Activated CD4-positive, alpha-beta memory T cell treated with anti-CD3 and anti-CD28 coated beads, Interleukin-2, amount 10 ng/mL, durations not matched to agents 7 days and 5 days (primary cell): ENCODE data around the gene SESN2. TPM values are rescaled to one million over a fixed set of nuclear protein-coding genes. Genes with fewer than 3 reads are reported as not detected.

ENCODE experiments used
- CTCF ChIA-PET: fragments of 350-600 bp; sonication (Branson Sonifier 250); formaldehyde crosslinking; loops from one replicate; lab custom pipeline; 2021; ENCODE audit warnings: antibody characterized with exemption, inconsistent platforms; lab: Charles Lee
- POLR2A ChIA-PET: fragments of 350-600 bp; sonication (Branson Sonifier 250); formaldehyde crosslinking; loops from one replicate; lab custom pipeline; 2021; ENCODE audit warnings: antibody characterized with exemption; lab: Charles Lee
- DNase-seq: peaks from one replicate; pipeline ENCODE4 v3.0.0-alpha.2; 2020
- H3K27ac Mint-ChIP-seq: one replicate; pipeline ENCODE4 v1.8.0; 2021; ENCODE audit warnings: mild to moderate bottlenecking, mixed read lengths
- H3K27me3 Mint-ChIP-seq: one replicate; pipeline ENCODE4 v1.8.0; 2021; ENCODE audit warnings: mixed read lengths
- H3K36me3 Mint-ChIP-seq: one replicate; pipeline ENCODE4 v1.8.0; 2021; ENCODE audit warnings: low read depth, mixed read lengths
- H3K4me1 Mint-ChIP-seq: one replicate; pipeline ENCODE4 v1.8.0; 2021; ENCODE audit warnings: mixed read lengths
- H3K4me3 Mint-ChIP-seq: one replicate; pipeline ENCODE4 v1.8.0; 2021; ENCODE audit warnings: mild to moderate bottlenecking, mixed read lengths
- H3K9me3 Mint-ChIP-seq: one replicate; pipeline ENCODE4 v1.8.0; 2021; ENCODE audit warnings: mixed read lengths
- total RNA-seq, 2 experiments: library from RNA; stranded (reverse); gene quantifications; one replicate each; pipeline ENCODE4 v1.2.3, GENCODE V29; 2021

SESN2 gene, protein sequence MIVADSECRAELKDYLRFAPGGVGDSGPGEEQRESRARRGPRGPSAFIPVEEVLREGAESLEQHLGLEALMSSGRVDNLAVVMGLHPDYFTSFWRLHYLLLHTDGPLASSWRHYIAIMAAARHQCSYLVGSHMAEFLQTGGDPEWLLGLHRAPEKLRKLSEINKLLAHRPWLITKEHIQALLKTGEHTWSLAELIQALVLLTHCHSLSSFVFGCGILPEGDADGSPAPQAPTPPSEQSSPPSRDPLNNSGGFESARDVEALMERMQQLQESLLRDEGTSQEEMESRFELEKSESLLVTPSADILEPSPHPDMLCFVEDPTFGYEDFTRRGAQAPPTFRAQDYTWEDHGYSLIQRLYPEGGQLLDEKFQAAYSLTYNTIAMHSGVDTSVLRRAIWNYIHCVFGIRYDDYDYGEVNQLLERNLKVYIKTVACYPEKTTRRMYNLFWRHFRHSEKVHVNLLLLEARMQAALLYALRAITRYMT
- total RNA-seq, result 10 to 100 TPM; 22.8 to 23.9 TPM

DNA sequence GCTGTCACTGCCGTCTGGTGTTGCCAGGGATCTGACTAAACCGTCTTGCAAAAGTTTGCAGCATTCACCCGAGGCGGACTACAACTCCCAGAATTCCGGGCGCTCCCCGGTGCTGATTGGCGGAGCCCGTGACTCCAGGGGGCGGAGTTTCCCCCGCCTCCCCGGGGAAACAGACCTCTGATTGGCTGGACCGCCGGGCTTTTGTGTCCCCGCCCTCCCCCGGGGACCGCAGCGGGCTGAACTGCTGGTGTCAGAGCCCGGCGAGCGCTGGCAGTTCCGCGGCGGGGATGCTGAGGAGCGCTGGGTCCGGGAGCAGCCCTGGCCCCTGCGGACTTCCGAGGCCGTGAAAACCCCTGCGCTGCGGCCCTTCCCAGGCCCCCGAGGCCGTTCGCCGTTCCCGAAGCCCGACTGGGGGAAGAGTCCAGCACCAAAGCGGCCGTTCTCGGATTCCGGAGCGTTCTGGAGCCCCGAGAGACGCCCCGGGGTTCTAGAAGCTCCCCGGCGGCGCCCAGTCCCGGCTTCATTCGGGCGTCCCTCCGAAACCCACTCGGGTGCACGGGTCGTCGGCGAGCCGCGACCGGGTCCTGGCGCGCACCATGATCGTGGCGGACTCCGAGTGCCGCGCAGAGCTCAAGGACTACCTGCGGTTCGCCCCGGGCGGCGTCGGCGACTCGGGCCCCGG is at the start of gene SESN2:
SESN2 (plus strand) TSS at position 267 of the 682 bp plus-strand sequence; CDS start at position 597, 330 bp downstream.
- CTCF ChIA-PET, result interaction anchor here (0.7 to 5.1 kb wide), 3 partner anchors 8 to 322 kb away, joined by 3 to 42 read pairs (median 3); no protein-coding TSS in a partner anchor
- H3K4me1 Mint-ChIP-seq, result peaks cover 53% of the 10 kb centered on the region
- POLR2A ChIA-PET, result interaction anchor here (0.6 to 12.6 kb wide), 21 partner anchors 10 to 389 kb away, joined by 3 to 159 read pairs (median 5); partner anchors contain the start of genes ATP5IF1, MED18, RNU11 and TRNAU1AP

DNA sequence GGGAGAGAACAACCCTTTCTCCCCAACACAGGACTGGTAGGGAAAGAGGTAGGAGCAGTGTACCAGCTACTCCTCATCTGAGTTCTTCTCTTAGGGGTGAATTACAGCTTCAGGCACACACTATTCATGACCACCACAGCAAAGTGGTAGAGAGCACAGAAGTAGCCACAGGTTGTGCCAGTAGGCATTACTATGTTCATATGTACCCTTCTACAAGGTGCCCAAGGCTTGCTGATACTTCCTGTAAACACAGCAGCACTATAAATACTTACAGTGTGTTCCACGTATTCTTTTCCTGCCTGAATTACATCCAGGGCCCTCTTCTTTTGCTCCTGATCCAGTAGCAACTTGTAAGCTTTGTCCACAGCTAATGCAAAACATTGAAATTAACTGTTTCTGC is 49.6 kb upstream of the SESN2 start:
- no peaks in the 10 kb centered on the region for H3K27me3 Mint-ChIP-seq
- no peak for DNase-seq
- no peak overlapping the region for H3K27ac Mint-ChIP-seq
- H3K4me1 Mint-ChIP-seq, result peaks cover 4% of the 10 kb centered on the region
- H3K9me3 Mint-ChIP-seq, result no peaks in the 10 kb centered on the region
- no peak overlapping the region for H3K4me3 Mint-ChIP-seq
- ChIA-PET CTCF (interaction anchor here (0.5 to 4.0 kb wide), 12 partner anchors 10 to 351 kb away, joined by 3 to 130 read pairs (median 4); partner anchors contain the start of gene EYA3), POLR2A (interaction anchor here (1.5 to 1.8 kb wide), 3 partner anchors 10 to 121 kb away, joined by 7 to 11 read pairs (median 10); partner anchors contain the start of gene EYA3)
- H3K36me3 Mint-ChIP-seq, result peaks cover 44% of the 10 kb centered on the region

More for the DNA sequence above, at the start of gene SESN2:
- Mint-ChIP-seq H3K27ac (peak within 1 kb of the TSS; percentile 83), H3K27me3 (no peaks in the 10 kb centered on the region), H3K9me3 (no peaks in the 10 kb centered on the region), H3K4me3 (peak within 1 kb of the TSS; percentile 71), H3K36me3 (peaks cover 9% of the 10 kb centered on the region)
- DNase-seq, result peak; percentile 100

DNA sequence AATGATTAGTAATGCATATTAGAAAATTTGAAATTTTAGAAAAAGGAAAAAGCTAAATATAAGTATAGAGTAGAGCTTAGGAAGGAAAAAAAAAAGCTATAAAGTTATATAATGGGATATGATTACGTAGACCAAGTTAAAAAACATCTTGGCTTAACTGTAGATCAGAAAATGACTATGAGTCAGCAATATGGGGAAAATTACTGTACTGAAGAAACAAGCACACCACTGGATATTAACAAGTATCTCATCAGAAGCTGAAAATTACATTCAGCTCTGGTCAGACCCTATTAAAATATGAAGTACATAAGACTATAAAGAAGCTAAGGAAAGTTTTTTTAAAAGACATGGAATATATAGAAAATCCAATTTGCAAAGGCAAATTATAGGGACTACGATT is 46.0 kb upstream of the SESN2 start:
- H3K36me3 Mint-ChIP-seq, result peaks cover 39% of the 10 kb centered on the region
- ChIA-PET POLR2A (interaction anchor here (1.2 to 2.2 kb wide), 2 partner anchors 11 to 125 kb away, joined by 3 to 7 read pairs; partner anchors contain the start of gene EYA3), CTCF (interaction anchor here (1.6 to 1.8 kb wide), 2 partner anchors 122 to 125 kb away, joined by 8 read pairs; partner anchors contain the start of gene EYA3)
- no peak overlapping the region for H3K27ac Mint-ChIP-seq
- H3K4me1 Mint-ChIP-seq, result peaks cover 4% of the 10 kb centered on the region
- no peaks in the 10 kb centered on the region for H3K9me3 Mint-ChIP-seq
- H3K4me3 Mint-ChIP-seq, result no peak overlapping the region
- no peaks in the 10 kb centered on the region for H3K27me3 Mint-ChIP-seq
- DNase-seq, result no peak

DNA sequence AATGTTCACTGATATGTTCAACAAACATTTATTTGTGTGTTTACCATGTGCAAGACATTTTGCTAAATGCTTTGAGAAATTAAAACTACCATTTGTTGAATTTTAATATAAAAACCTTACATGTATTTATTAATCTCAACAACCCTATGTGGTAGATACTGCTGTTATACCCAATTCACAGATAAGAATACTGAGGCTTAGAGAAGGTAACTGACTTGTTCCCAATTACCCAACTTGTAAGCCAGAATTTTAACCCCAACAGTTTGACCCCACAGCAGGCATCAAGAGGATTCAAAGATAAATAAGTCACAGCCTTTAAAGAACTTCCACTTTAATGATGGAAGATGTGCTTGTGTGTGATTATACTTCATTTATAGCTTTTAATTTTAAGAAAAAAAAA is 30.2 kb upstream of the SESN2 start:
- H3K36me3 Mint-ChIP-seq, result peaks cover 32% of the 10 kb centered on the region
- no peaks in the 10 kb centered on the region for H3K27me3 Mint-ChIP-seq
- peaks cover 23% of the 10 kb centered on the region for H3K4me1 Mint-ChIP-seq
- ChIA-PET POLR2A (no interaction called here), CTCF (interaction anchor here (0.6 to 1.2 kb wide), 2 partner anchors 138 to 1705 kb away, joined by 3 read pairs; no protein-coding TSS in a partner anchor)
- H3K4me3 Mint-ChIP-seq, result no peak overlapping the region
- no peak overlapping the region for H3K27ac Mint-ChIP-seq
- no peaks in the 10 kb centered on the region for H3K9me3 Mint-ChIP-seq
- no peak for DNase-seq

DNA sequence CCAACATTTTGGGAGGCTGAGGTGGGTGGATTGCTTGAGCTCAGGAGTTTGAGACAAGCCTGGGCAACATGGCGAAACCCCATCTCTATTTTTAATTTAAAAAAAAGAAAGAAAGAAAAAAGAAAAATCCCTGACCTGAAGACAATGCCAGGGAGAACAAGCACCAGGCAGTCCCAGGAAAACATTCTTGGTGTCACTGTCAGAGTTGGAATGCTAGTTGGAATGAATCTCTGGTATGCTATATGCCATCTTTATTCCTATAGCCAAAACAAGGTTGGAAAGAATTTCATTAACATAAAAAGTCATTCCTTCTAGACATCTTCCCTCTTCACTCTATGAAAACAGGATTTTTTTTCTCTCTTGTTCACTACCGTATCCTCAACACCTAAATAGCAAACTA is 29.3 kb upstream of the SESN2 start:
- no peaks in the 10 kb centered on the region for H3K27me3 Mint-ChIP-seq
- H3K36me3 Mint-ChIP-seq, result peaks cover 28% of the 10 kb centered on the region
- POLR2A ChIA-PET, result no interaction called here
- no peak overlapping the region for H3K27ac Mint-ChIP-seq
- H3K4me3 Mint-ChIP-seq, result no peak overlapping the region
- CTCF ChIA-PET, result interaction anchor here (0.9 to 1.2 kb wide), 2 partner anchors 21 to 139 kb away, joined by 3 read pairs; no protein-coding TSS in a partner anchor
- no peak for DNase-seq
- peaks cover 26% of the 10 kb centered on the region for H3K4me1 Mint-ChIP-seq
- H3K9me3 Mint-ChIP-seq, result no peaks in the 10 kb centered on the region

DNA sequence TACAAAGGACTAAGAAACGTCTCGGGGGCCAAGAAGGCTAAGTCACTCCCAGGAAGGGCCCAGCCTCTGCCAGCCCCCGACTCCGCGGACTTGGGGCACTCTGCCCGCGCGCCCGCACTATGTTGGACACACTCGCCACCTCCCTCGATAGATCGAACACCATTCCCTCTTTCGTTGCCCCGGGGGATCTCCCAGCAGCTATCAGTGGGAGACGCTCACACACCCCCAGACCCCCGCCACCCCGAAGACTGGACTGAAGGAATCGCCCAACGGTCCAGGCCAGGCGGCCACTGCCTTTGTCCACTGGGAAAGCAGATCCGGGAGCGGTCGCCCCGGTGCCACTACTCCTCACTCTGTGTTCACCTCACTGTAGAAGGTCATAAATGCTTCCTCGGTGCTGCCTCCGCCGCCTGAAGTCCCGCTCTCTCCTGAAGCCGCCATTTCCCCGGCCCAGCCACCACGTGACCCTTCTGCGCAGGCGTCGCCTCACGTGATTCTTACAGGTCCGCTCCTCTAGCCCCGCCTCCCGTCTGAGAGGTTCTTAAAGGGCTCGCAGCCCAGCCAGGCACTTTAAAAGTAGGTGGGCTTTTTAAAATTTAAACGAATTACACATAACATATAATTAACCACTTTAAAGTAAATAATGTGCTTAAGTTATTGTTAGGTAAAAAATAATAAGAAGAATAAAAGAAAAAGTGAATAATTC is 26.6 kb upstream of the SESN2 start, which contains the start of gene DNAJC8:
DNAJC8 (minus strand) TSS at position 472 of the 706 bp plus-strand sequence; CDS start at position 441, 31 bp downstream.
- peak within 1 kb of the TSS; percentile 98 for H3K4me3 Mint-ChIP-seq
- CTCF ChIA-PET, result interaction anchor here (1.8 to 6.9 kb wide), 2 partner anchors 15 to 24 kb away, joined by 5 to 77 read pairs; no protein-coding TSS in a partner anchor

DNA sequence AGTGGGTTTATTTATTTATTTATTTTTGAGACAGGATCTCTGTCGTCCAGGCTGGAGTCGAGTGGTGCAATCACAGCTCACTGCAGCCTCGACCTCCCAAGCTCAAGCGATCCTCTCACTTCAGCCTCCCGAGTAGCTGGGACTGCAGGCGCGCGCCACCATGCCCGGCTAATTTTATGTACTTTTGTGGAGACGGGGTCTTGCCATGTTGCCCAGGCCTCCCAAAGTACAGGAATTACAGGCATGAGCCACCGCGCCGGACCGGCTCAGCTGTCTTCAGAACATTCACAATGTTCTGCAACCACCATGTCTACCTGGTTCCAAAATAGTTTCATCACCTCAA is 26.1 kb upstream of the SESN2 start:
- H3K36me3 Mint-ChIP-seq, result peaks cover 10% of the 10 kb centered on the region
- no peak overlapping the region for H3K27ac Mint-ChIP-seq

More for the DNA sequence above, 26.6 kb upstream of the SESN2 start, which contains the start of gene DNAJC8:
- Mint-ChIP-seq H3K27ac (peak within 1 kb of the TSS; percentile 93), H3K27me3 (no peaks in the 10 kb centered on the region), H3K9me3 (no peaks in the 10 kb centered on the region), H3K4me1 (peaks cover 26% of the 10 kb centered on the region), H3K36me3 (peaks cover 12% of the 10 kb centered on the region)
- POLR2A ChIA-PET, result interaction anchor here (0.6 to 2.5 kb wide), 7 partner anchors 14 to 200 kb away, joined by 4 to 10 read pairs (median 5); partner anchors contain the start of genes EYA3 and SESN2
- DNase-seq, result peak; percentile 93

DNA sequence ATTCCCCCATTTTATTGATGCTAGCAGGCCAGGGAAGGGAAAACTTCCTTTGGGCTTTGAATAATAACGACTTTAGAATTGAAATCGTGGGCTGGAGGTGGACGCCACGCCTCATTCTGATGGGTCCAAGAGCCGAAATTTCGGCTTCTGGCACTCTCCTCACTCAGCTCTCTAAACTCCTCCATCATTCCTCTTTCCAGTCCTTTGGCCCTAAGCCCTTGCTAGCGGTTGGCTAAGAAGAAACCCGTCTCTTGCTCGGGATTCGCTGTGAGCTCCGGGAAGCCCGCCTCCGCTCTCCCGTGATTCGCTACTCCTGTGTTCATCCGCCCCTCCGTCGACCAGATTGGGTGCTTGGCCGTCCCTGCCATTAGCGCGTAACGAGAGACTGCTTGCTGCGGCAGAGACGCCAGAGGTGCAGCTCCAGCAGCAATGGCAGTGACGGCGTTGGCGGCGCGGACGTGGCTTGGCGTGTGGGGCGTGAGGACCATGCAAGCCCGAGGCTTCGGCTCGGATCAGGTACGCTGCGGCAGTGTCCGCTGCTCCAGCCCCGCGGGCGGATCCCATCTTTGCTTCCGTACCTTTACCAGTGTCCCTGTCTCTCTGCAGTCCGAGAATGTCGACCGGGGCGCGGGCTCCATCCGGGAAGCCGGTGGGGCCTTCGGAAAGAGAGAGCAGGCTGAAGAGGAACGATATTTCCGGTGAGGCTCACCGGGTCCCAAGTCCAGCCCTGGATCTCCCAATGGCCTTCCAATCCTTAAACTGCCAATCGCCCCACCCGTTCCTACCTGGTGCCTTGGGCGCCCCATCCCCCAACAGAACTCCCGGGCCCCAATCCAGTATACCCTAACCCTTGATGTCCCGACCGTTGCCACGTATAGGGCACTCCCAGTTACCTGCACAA is 23.3 kb upstream of the SESN2 start, which contains the start of gene ATP5IF1:
ATP5IF1 (plus strand) TSS at position 370 of the 901 bp plus-strand sequence; CDS start at position 430, 60 bp downstream.
- CTCF ChIA-PET, result interaction anchor here (0.6 to 6.9 kb wide), 5 partner anchors 12 to 432 kb away, joined by 3 to 77 read pairs (median 7); partner anchors contain the start of genes EYA3 and GMEB1
- Mint-ChIP-seq H3K4me1 (peaks cover 25% of the 10 kb centered on the region), H3K27ac (no peak within 1 kb of the TSS), H3K9me3 (no peaks in the 10 kb centered on the region), H3K36me3 (peaks cover 10% of the 10 kb centered on the region), H3K4me3 (no peak within 1 kb of the TSS), H3K27me3 (no peaks in the 10 kb centered on the region)
- DNase-seq, result peak; percentile 96
- POLR2A ChIA-PET, result interaction anchor here (0.6 to 5.2 kb wide), 14 partner anchors 10 to 946 kb away, joined by 3 to 100 read pairs (median 6); partner anchors contain the start of genes EYA3, MED18, SESN2 and SRSF4

More for the DNA sequence above, 26.1 kb upstream of the SESN2 start:
- no peaks in the 10 kb centered on the region for H3K27me3 Mint-ChIP-seq
- peaks cover 26% of the 10 kb centered on the region for H3K4me1 Mint-ChIP-seq
- H3K4me3 Mint-ChIP-seq, result peak overlapping the region; percentile 14
- POLR2A ChIA-PET, result interaction anchor here (0.6 kb wide), 1 partner anchor 200 kb away, joined by 4 read pairs; no protein-coding TSS in a partner anchor
- no peaks in the 10 kb centered on the region for H3K9me3 Mint-ChIP-seq
- CTCF ChIA-PET, result interaction anchor here (6.9 kb wide), 1 partner anchor 15 kb away, joined by 77 read pairs; no protein-coding TSS in a partner anchor
- DNase-seq, result no peak

DNA sequence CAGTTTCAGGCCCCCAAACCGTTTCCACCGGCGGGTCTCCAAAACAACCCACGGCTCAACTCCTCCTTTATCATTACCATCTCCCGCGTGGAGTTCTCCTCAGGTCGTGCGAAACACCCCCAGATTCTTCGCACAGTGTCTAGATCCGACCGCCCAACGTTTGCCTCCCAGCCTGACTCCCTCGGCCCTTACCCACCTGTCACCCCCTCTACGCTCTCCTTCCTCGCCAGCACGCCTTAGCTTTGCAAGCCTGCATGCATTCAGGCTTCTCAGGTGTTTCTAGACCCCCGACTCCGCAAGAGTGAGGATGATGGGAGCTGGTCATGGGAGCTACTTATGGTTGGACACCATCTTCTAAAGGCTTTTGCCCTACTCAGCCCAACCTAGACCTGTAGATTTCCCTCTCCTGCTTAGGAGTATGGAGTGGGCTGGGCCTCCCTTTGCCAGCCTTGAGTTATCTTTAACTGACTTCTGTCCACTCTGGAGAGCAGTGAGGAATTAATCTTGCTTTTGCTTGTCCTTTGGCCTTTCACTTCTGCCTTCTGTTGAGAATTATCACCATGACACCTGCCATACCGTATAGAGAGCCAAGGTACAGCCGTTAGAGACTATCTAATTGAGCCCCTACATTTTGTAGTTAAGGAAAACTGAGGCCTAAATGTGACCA is 22.5 kb upstream of the SESN2 start:
- H3K27ac Mint-ChIP-seq, result no peak overlapping the region
- CTCF ChIA-PET, result interaction anchor here (1.0 to 6.9 kb wide), 2 partner anchors 11 to 344 kb away, joined by 3 to 77 read pairs; no protein-coding TSS in a partner anchor
- peaks cover 24% of the 10 kb centered on the region for H3K4me1 Mint-ChIP-seq

DNA sequence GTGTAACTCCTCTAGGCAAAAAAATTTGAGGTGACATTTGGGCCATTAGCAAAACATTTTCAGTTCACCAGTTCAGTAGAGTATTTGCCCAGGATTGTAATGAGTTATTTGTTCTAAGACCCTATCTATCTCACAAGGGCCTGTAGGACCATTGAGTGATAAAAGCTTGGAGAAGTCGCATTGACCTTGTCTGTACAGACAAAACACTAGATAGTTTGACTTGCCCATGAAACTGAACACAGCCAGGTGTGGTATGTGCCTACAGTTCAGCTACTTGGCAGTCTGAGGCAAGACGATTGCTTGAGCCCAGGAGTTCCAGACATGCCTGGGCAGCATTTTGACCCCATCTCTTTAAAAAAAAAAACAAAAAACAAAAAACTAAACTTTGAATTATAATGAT is 20.3 kb upstream of the SESN2 start:
- ChIA-PET POLR2A (no interaction called here), CTCF (interaction anchor here (6.9 kb wide), 1 partner anchor 9 kb away, joined by 77 read pairs; no protein-coding TSS in a partner anchor)
- DNase-seq, result no peak
- Mint-ChIP-seq H3K36me3 (peaks cover 8% of the 10 kb centered on the region), H3K27me3 (no peaks in the 10 kb centered on the region), H3K27ac (no peak overlapping the region), H3K4me1 (peaks cover 22% of the 10 kb centered on the region), H3K9me3 (no peaks in the 10 kb centered on the region), H3K4me3 (no peak overlapping the region)

More for the DNA sequence above, 22.5 kb upstream of the SESN2 start:
- no peak overlapping the region for H3K4me3 Mint-ChIP-seq
- no peak for DNase-seq
- H3K9me3 Mint-ChIP-seq, result no peaks in the 10 kb centered on the region
- H3K36me3 Mint-ChIP-seq, result peaks cover 10% of the 10 kb centered on the region
- H3K27me3 Mint-ChIP-seq, result no peaks in the 10 kb centered on the region
- POLR2A ChIA-PET, result interaction anchor here (0.7 to 5.2 kb wide), 10 partner anchors 10 to 345 kb away, joined by 3 to 100 read pairs (median 9); partner anchors contain the start of genes EYA3, MED18 and SESN2
